HG02981 (cell line): Measurements from ENCODE around the gene DNAAF8.

ENCODE experiments used
- ATAC-seq: cut with Tn5 transposase; IDR thresholded peaks from one replicate; pipeline ENCODE4 v1.9.1; 2021; ENCODE audit warnings: mild to moderate bottlenecking, moderate library complexity; ENCODE audit not compliant: unreplicated experiment

DNAAF8 gene

GRCh38 chr16:4797805-4798252 is 63.5 kb downstream of the DNAAF8 start:
- ATAC-seq: no peak

DNA sequence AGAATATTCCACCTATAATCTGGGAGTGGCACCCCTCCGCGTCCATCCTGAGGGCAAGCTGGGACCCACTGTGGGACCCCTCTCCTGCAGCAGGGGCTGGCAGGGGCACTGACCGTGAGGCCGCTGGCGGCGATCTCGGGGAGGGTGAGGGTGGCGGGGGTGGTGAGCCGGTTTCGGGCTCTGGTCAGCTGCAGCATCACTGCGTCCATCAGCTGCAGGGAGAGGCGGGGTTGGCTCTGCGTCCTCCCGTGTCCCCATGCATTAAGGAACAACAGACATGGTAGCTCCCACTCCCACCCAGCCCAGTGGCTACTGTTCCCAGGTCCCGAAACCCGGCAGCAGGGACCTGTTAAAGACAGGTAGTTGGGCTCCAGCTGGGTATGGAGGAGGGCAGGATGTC is 64.1 kb downstream of the DNAAF8 start:
- ATAC-seq: no peak
